IMR-90 (cell line): ENCODE measurements around the gene RAB39B. TPM values are rescaled to one million over a fixed set of nuclear protein-coding genes. Genes with fewer than 3 reads are reported as not detected.

Experiments used
- ATAC-seq: fragments of 200-7000 bp; cut with Tn5 transposase; 2 replicates; pipeline ENCODE4 v1.9.1; 2020; ENCODE audit warnings: low read depth, mild to moderate bottlenecking, moderate library complexity
- BruUV-seq: library from RNA; stranded (reverse); fragments of 400-500 nt; replicated peaks from 2 replicates; lab custom pipeline; 2021; lab: Mats Ljungman, UMichigan
- CTCF ChIA-PET: fragments of 300-600 bp; formaldehyde crosslinking; extraction: SDS; loops from one replicate; lab custom pipeline; 2021; ENCODE audit warnings: antibody characterized with exemption; lab: Yijun Ruan, JAX
- POLR2A ChIA-PET: fragments of 300-600 bp; sonication (Branson Sonifier 250); formaldehyde crosslinking; loops from one replicate; lab custom pipeline; 2022; ENCODE audit warnings: antibody characterized with exemption; ENCODE audit not compliant: unreplicated experiment; lab: Charles Lee
- DNase-seq: peaks from one replicate; pipeline ENCODE4 v3.0.0; 2013
- H2AFZ ChIP-seq: replicated peaks from 2 replicates; pipeline ENCODE3; 2013; ENCODE audit warnings: low read length, mild to moderate bottlenecking; ENCODE audit not compliant: poor library complexity
- H2AK5ac ChIP-seq: 2 replicates; pipeline ENCODE4 v1.6.1; 2013; ENCODE audit warnings: low read depth, low read length, inconsistent platforms
- H2AK9ac ChIP-seq: replicated peaks from 2 replicates; pipeline ENCODE3; 2013; ENCODE audit warnings: mild to moderate bottlenecking, low read depth, low read length, moderate library complexity; ENCODE audit not compliant: poor library complexity
- H2BK120ac ChIP-seq: 2 replicates; pipeline ENCODE4 v1.6.1; 2013; ENCODE audit warnings: low read depth, low read length, inconsistent platforms
- H2BK15ac ChIP-seq: 3 replicates; pipeline ENCODE4 v1.6.1; 2013; ENCODE audit warnings: low read depth, low read length, inconsistent platforms
- H2BK20ac ChIP-seq: 2 replicates; pipeline ENCODE4 v1.6.1; 2013; ENCODE audit warnings: low read depth, mild to moderate bottlenecking, inconsistent platforms, low read length, moderate library complexity
- H2BK5ac ChIP-seq: 2 replicates; pipeline ENCODE4 v1.6.1; 2013; ENCODE audit warnings: mild to moderate bottlenecking, low read depth, low read length, inconsistent platforms; ENCODE audit not compliant: poor library complexity, severe bottlenecking
- H3K14ac ChIP-seq: replicated peaks from 2 replicates; pipeline ENCODE4 v1.6.1; 2013; ENCODE audit warnings: low read depth, low read length, inconsistent platforms
- H3K18ac ChIP-seq: 2 replicates; pipeline ENCODE4 v1.6.1; 2013; ENCODE audit warnings: low read depth, low read length, control low read depth
- H3K23ac ChIP-seq: 2 replicates; pipeline ENCODE4 v1.6.1; 2013; ENCODE audit warnings: low read depth, low read length, inconsistent platforms
- H3K27ac ChIP-seq: 2 replicates; pipeline ENCODE4 v1.5.1; 2013; ENCODE audit warnings: mild to moderate bottlenecking, control low read depth, low read length; ENCODE audit not compliant: insufficient read depth
- H3K27me3 ChIP-seq: 2 replicates; pipeline ENCODE4 v1.6.1; 2013; ENCODE audit warnings: low read length; ENCODE audit not compliant: control insufficient read depth, insufficient read depth
- H3K36me3 ChIP-seq: 2 replicates; pipeline ENCODE4 v1.6.1; 2013; ENCODE audit warnings: low read length, mixed read lengths; ENCODE audit not compliant: control insufficient read depth, insufficient read depth
- H3K4ac ChIP-seq: 2 replicates; pipeline ENCODE4 v1.6.1; 2013; ENCODE audit warnings: low read depth, low read length, inconsistent platforms
- H3K4me1 ChIP-seq: 2 replicates; pipeline ENCODE4 v1.6.1; 2013; ENCODE audit warnings: low read length, mixed read lengths; ENCODE audit not compliant: control insufficient read depth, insufficient read depth
- H3K4me2 ChIP-seq: 2 replicates; pipeline ENCODE4 v1.6.1; 2013; ENCODE audit warnings: low read depth, mild to moderate bottlenecking, control low read depth, low read length, moderate library complexity
- H3K4me3 ChIP-seq: 2 replicates; pipeline ENCODE4 v1.5.1; 2013; ENCODE audit warnings: low read depth, mild to moderate bottlenecking, control low read depth, low read length, moderate library complexity; ENCODE audit not compliant: insufficient read depth
- H3K56ac ChIP-seq: 2 replicates; pipeline ENCODE4 v1.6.1; 2013; ENCODE audit warnings: low read length, inconsistent platforms; ENCODE audit not compliant: insufficient read depth; ENCODE audit errors: extremely low read depth
- H3K79me1 ChIP-seq, 2 experiments: 2 replicates each; pipeline ENCODE4 v1.6.1; 2013; ENCODE audit warnings: low read length in 2 of 2, inconsistent platforms in 1 of 2, low read depth in 1 of 2
- H3K9ac ChIP-seq: 2 replicates; pipeline ENCODE4 v1.6.1; 2013; ENCODE audit warnings: low read depth, low read length, control low read depth
- H3K9me1 ChIP-seq: 2 replicates; pipeline ENCODE4 v1.6.1; 2013; ENCODE audit warnings: low read length, inconsistent platforms; ENCODE audit not compliant: insufficient read depth
- H3K9me3 ChIP-seq: 2 replicates; pipeline ENCODE4 v1.6.1; 2013; ENCODE audit warnings: low read length; ENCODE audit not compliant: control insufficient read depth, insufficient read depth
- H4K20me1 ChIP-seq: 2 replicates; pipeline ENCODE4 v1.6.1; 2013; ENCODE audit warnings: low read length, inconsistent platforms; ENCODE audit not compliant: insufficient read depth
- H4K5ac ChIP-seq: 2 replicates; pipeline ENCODE4 v1.6.1; 2013; ENCODE audit warnings: mild to moderate bottlenecking, low read depth, low read length, control low read depth
- H4K8ac ChIP-seq, 2 experiments: 2 replicates each; pipeline ENCODE4 v1.6.1; 2013; ENCODE audit warnings: low read depth in 2 of 2, low read length in 2 of 2, control low read depth in 1 of 2, inconsistent platforms in 1 of 2
- H4K91ac ChIP-seq: 2 replicates; pipeline ENCODE4 v1.6.1; 2013; ENCODE audit warnings: low read depth, low read length, inconsistent platforms; ENCODE audit not compliant: insufficient read depth
- CEBPB ChIP-seq: IDR thresholded peaks from 2 replicates; pipeline ENCODE4 v1.6.1; 2012; ENCODE audit warnings: low read depth, low read length, improper control_type of control experiment
- CHD1 ChIP-seq: IDR thresholded peaks from 2 replicates; pipeline ENCODE4 v1.6.1; 2012; ENCODE audit warnings: low read depth, low read length, improper control_type of control experiment
- MAZ ChIP-seq: IDR thresholded peaks from 2 replicates; pipeline ENCODE4 v1.6.1; 2012; ENCODE audit warnings: low read depth, mild to moderate bottlenecking, low read length, improper control_type of control experiment, moderate library complexity, borderline replicate concordance
- NFE2L2 ChIP-seq: fragments of 150-350 bp; IDR thresholded peaks from 2 replicates; pipeline ENCODE4 v1.6.1; 2016; ENCODE audit warnings: low read depth, mild to moderate bottlenecking, low read length
- WGBS, 2 experiments: methylation state at CpG; one replicate each; pipeline versions ENCODE4 v1.1.5 to v1.1.7; 2013; ENCODE audit warnings: missing lambda C conversion rate in 2 of 2; ENCODE audit not compliant: insufficient read length in 1 of 2; ENCODE audit errors: extremely low coverage in 2 of 2; 5-methylcytosine and 5-hydroxymethylcytosine counted together
- dilution Hi-C: fragments of 300-500 bp; cut with HindIII; formaldehyde crosslinking; loops from one replicate; pipeline ENCODE4 v1.14.3; 2018; ENCODE audit warnings: low sequenced_read_pairs; ENCODE audit not compliant: unreplicated experiment
- in situ Hi-C: fragments of 300-500 bp; cut with MboI; formaldehyde crosslinking; loops from 3 replicates; pipeline ENCODE4 v1.14.3; 2019; ENCODE audit warnings: low sequenced_read_pairs, inconsistent platforms, mixed read lengths
- intact Hi-C: fragments of 100-400 bp; cut with micrococcal nuclease; formaldehyde crosslinking; loops from 2 replicates; pipeline ENCODE4 v1.10.0; 2022
- polyA plus RNA-seq, 3 experiments: library from polyadenylated mRNA; depleted of rRNA; stranded (reverse); fragments of >200 nt; gene quantifications; 2 replicates each; pipeline ENCODE4 v1.2.3, GENCODE V29; 2012; ENCODE audit warnings: low replicate concordance in 1 of 3
- total RNA-seq: library from RNA; depleted of rRNA; stranded (reverse); fragments of >200 nt; gene quantifications from 2 replicates; pipeline ENCODE4 v1.2.3, GENCODE V29; 2012

RAB39B gene
- total and polyA plus RNA-seq, 2 of the 4 experiments (the other 2 are of a cell fraction): 0.29 to 0.54 TPM

DNA sequence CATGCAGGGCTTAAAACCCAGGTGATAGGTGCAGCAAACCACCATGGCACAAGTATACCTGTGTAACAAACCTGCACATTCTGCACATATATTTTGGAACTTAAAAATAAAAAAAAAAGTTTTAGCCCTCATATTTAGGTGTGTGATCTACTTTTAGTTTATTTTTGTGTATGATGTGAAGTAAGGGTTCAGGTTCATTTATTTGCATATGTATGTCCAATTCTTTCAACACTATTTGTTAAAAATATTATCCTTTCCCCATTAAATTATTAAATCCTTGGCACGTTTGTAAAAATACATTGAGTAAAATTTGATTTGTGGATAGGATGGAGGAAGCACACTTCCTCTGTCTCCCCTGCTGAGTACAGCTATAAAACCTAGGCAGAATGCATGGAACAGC is 12.9 kb downstream of the RAB39B start:
- Histone ChIP-seq H2AK9ac (no peak overlapping the region), H2AFZ (no peak overlapping the region), H3K14ac (no peak overlapping the region), H4K8ac (no peak overlapping the region), H3K36me3 (no peaks in the 10 kb centered on the region), H3K23ac (no peak overlapping the region), H2BK120ac (no peak overlapping the region), H3K27me3 (no peaks in the 10 kb centered on the region), H3K9ac (no peak overlapping the region), H2BK20ac (no peak overlapping the region), H2BK15ac (no peak overlapping the region), H3K4ac (no peak overlapping the region), H2AK5ac (no peak overlapping the region), H4K5ac (no peak overlapping the region), H3K79me1 (no peaks in the 10 kb centered on the region), H3K4me3 (no peak overlapping the region), H3K18ac (no peak overlapping the region), H4K20me1 (no peaks in the 10 kb centered on the region), H3K27ac (no peak overlapping the region), H4K91ac (no peak overlapping the region), H3K9me1 (no peaks in the 10 kb centered on the region), H3K9me3 (no peaks in the 10 kb centered on the region), H3K4me2 (no peak overlapping the region), H3K56ac (no peak overlapping the region), H3K4me1 (no peaks in the 10 kb centered on the region), H2BK5ac (no peak overlapping the region)
- intact Hi-C loops (no loop called here), dilution Hi-C loops (no loop called here), in situ Hi-C loops (no loop called here)
- no peak for DNase-seq
- TF ChIP-seq CEBPB: no peak
- no peak for TF ChIP-seq CHD1
- TF ChIP-seq NFE2L2: no peak
- no peak for TF ChIP-seq MAZ
- ChIA-PET POLR2A (no interaction called here), CTCF (no interaction called here)
- WGBS, 2 experiments: no CpG with 5 or more reads among the region's 1 CpG
- ATAC-seq: no peak
- BruUV-seq: no TSS peak
